DMS 273 (cell line): ENCODE data around the gene LYPD6.
A peak's percentile ranks its signal among the peaks of the same experiment; 100 is the strongest.

ENCODE experiments used
- DNase-seq: peaks from one replicate; lab custom pipeline; 2025; ENCODE audit not compliant: unreplicated experiment; lab: John Stamatoyannopoulos, UW

LYPD6 gene

DNA sequence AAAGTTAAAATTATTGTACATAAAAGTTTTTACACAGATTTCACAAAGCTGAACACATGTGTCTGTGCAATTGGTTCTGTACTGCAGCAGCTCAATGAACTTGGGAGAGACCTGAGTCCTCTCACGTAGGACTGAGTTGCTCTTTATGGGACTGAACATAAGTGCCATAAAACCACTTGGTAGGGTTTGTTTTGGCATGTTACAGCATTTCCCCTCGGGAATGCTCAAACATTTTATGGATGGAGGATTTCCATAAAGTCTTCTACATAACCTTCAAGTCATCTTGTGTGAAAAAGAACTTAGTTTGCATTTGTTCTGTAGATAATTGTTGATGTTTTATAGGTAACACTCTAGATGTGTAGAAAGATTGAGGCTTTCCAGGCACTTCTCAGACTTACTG lies 15.9 kb downstream of the LYPD6 start:
- DNase-seq: no peak

DNA sequence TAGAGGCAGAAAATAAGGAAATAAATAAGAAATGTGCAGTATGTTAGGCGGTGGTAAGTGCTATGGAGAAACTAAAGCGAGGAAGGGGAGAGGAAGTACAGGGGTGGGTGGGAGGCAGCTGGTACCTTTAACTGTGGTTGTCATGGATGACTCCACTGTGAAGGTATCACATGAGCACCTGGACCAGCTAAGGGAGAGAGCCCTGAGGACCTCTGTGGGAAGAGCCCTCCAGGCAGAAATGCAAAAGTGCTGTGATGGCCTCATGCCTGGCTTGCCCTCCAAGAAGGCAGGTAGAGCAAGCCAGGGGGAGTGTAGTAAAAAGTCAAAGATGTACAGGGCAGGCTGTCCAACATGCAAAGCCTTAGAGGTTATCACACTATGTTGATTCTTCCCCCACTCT lies 17.9 kb downstream of the LYPD6 start:
- DNase-seq: no peak

DNA sequence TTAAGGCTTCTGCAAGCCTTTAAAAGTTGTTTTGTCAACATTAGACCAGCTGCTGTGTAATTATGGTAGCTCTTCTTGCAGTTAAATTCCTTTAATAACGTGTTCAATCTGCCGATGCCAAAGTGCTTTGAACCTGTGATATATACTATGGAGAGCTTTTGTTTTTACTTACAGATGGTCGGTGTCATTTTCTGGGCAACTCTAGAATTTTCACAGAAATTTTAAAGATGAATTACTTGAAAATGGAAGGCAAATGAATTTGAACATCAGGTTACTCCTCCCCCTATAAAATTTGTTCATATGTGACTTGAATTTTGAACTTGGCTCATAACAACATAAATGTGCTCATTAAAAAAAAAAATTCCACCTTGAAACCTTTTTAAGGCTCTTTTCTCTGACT lies 23.0 kb downstream of the LYPD6 start:
- peak; percentile 47 for DNase-seq

DNA sequence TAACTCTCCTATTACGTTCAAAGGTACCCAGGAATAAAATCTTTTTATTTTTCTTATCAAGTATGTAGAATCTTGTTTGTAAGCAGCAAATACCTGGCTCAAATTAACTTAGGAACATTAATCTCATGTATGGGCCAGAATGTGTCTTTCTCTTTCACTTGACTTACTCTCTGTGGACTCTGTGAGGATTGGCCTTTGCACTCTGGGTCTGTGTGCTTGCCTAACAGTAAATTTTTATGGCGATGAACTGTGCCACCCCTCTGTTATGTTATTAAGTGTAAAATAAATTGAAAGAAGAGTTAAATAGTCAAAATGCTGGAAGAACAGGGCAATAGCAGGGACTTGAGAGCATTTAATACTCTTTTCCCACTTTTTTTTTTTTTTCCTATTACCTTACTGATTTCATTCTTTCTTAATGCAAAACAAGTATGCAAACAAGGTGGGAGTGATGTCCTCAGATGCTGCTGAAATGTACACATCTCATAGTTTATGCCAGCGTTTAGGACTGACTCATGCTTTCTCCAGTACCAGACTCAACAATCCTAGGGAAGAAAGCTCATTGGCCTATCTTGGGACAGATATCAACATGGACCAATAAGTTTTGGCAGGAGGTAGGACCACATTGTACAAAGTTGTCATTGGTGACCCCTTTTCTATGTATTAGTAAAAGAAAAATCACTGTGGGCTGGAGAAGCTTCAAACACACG lies 25.5 kb downstream of the LYPD6 start:
- no peak for DNase-seq

DNA sequence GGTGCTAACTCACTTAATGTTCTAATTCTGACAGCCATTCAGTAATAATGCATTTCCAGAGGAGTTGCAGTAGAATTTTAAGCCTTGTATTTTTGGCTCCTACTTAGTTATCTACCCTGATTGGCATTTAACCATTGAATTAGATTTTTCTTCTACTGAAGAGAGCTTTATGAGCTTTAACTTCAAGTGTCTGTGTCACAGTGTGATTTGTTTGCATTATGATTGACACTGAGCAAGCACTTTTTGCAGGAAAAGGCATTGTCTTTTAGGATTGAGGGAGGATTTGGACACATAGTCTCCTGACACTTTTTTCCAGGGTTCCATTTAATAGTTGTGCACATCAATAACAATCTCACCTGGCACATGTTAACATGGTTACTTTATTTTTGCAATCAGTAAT lies 26.7 kb downstream of the LYPD6 start:
- no peak for DNase-seq

DNA sequence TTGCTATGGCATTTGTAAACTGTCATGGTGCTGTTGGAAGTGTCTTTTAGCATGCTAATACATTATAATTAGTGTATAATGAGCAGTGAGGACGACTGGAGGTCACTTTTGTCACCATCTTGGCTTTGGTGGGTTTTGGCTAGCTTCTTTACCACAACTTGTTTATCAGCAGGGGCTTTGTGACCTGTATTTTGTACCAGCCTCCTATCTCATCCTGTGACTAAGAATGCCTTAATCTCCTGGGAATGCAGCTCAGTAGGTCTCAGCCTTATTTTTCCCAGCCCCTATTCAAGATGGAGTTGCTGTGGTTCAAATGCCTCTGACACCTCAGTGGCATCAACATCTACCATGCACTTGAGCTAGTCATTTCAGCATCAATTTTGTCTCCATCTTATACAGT lies 29.7 kb downstream of the LYPD6 start:
- no peak for DNase-seq

DNA sequence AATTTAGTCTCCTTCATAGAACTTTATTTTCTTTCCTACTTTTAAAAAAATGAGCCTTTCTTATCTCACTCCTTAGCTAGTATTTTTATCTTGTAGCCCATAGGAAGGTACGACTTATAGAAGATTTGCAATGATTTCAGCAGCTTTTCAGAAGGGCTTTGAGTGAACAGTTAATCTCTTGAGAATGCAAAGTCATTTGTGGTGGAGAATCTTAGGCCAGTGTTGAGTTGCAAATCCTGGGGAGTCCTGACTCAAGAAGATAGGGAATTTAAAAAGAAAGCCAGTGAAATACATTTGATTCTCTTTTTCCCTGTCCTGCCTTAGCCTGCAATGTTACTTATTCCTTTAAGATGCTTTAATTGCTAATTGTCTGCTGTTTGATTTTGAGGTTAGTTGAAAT lies 33.6 kb downstream of the LYPD6 start:
- no peak for DNase-seq

DNA sequence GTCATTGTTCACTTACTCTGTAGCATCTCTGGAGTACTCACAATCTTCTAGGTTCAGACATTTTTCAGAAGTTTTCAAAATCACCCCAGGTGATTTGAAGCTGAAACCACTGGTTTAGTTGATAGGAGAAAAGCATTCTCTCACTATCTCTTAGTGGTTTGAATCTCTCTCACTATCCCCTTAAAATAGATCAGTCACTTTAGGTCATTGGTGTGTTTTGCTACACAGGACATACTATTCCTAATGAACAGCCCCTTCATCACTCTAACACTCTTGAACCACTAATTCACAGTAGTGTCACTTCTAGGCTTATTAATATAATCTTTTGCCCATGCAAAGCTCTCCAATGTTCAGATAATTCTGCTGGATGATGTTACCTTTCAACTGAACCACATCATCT lies 34.5 kb downstream of the LYPD6 start:
- DNase-seq: no peak

DNA sequence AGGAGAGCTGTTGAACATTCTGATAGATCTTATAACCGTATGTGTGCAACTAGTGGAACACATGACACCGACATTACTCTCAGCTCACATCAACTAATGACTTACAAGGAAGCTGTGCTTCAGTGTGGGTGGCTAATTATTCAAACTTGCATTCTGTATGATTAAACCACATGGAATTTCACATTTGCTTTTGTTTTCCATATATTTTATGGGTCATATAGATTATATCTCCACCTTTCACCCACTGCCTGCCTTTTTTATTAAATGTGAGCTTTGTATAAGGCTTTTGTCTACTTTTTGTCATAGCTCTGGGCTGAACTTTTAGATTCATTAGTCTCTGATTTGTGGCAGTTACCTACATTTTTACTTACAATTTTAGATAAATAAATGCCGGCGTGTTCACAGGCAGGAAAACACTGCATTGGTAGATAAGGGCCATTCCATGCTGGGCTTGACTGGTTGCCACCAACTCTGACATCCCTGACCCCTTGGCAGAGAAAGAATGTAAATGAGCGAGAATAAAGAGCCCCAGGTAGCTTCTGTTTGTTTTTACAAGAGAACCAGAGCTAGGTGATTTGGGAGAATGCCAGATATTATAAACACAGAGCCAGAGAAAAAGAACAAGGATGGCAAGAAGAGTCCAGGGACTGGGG lies 35.7 kb downstream of the LYPD6 start:
- DNase-seq: no peak

DNA sequence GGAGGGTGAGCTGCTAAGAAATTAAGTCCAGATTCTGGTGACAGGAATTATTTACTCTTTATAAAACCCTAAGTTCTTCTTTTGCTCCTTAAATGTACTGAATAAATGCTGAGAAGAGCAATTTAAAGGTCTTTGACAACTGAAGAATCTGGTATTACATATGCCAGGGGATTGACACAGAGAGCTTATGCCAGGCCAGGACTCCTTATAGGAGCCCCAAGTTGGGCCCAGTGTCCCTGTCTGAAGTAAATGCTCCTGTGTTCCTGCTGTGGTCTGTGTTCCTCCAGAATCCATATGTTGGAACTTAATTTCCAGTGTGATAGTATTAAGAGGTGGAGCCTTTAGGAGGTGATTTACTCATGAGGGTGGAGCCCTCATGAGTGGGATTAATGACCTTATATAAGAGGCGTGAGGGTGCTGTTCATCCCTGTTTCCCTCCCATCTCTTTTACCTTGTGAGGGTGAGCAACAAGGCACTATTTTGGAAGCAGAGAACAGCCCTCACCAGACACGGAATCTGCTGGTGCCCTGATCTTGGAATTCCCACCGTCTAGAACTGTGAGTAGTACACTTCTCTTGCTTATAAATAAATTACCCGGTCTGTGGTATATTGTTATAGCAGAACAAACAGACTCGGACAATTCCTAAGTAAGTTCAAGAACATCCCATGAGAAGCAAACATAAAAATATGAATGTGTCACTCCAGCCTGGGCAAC lies 39.8 kb downstream of the LYPD6 start:
- DNase-seq: no peak

DNA sequence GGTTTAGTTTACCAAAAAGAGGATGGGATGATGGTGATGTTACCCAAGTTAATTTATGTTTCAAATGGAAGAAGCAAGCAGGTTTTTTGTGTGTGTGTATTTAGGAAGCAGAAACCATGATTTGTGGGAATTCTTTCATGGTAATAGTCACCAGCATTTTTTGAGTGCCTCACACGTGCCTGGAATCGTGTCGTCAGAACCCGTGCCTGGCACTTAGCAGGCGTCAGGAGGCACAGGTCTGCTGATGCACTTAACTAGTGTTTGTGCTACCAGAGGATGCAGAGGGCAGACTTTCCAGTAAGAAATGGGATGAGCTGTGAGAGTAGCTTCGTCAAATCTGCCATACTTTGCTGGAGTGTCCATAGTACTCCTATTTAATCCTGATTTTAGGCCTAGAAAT lies 41.1 kb downstream of the LYPD6 start:
- no peak for DNase-seq

DNA sequence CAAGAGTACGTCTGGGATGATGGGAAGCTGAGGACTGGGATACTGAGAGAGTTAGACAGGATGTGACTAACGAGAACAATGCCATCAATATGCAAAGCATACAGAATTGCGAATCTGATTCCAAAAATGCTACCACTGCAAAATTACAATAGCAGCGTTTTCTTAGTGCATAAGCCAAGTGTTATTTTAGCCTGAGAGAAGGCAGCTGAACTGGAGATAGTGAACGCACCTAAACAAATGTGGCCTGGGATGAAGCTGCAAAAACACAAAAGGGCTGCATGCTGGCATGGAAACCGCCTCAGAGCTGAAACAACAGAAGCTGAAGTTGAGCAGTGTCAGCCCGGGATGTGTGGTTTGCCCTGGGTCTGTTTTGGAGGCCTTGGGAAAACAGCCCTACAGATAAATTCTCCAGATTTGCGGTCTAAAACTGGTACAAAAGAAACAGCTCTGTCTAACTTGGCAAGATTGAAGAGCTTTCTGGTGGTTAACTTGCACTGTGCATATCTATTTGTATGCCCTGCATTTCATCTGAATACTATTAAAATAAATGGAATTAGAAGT lies 45.5 kb downstream of the LYPD6 start:
- DNase-seq: no peak

DNA sequence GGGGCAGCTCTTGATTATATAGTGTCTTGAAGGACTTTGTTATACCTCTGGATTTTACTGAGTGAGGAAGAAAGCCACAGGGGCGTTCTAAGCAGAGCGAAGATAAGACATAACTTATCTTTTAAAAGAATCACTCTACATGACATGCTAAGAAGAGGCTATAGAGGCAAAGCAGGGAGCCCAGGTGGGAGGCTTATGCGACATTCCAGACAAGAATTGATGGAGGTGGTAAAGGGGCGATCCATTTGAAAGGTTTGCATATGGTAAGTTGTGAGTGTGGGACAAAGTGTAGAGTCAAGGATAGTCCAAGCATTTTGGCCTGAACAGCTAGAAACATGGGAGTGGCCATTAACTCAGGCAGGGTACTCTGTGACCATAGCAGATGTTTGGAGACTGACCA lies 49.8 kb downstream of the LYPD6 start:
- DNase-seq: no peak

DNA sequence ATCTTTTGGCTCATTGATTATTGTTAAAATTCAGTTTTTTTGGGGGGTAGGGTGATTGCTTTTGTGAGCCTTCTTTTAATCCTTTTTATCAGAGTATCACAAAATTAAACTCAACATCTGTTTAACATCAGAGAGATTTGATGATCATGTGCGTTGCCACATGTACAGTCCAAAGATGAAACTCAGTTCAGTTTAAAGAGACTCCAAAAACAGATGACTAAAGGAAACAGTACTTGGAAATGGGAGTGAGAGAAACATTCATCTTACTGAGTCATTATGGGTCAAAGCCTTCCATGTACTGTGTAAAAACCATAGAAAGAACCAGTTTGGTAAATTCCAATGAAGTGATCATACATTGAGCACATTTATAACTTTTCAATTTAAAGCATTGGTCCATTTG lies 53.0 kb downstream of the LYPD6 start:
- DNase-seq: no peak

DNA sequence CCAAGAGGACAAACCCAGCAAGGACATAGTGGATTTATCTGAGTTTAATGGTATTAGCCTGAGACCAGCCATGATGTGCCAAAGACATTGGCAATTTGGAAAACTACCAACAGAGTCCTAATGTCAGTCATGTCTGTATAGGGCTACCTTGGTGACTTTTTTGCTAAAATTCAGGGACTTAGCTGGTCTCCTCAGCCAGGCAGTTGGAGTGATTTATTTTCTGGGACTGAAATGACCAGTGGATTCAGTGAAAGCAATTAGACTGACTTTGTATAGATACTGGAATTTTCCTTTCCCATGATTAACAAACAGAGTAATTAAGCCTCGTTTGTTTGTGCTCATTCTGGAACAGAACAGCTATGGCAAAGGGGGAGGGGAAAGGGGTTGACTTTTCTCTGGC lies 55.0 kb downstream of the LYPD6 start:
- no peak for DNase-seq

DNA sequence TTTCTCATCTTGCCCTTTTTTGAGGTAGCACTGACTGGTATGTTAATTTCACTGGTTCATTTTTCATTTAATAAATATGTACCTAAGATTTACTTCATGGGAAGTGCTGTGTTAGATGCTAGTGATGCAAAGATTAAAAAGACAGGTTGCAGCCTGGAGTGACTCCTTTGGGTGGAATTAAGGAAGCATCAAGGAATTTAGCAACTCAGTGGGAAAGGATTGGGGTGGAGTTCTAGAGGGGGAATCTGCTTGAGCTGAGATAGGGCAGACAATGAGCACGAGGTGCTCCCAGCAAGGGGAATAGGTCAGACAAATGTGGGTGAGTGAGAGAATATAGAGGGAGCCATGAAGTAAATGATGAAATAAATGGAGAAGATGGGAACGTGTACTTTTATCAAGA lies 57.0 kb downstream of the LYPD6 start:
- no peak for DNase-seq

DNA sequence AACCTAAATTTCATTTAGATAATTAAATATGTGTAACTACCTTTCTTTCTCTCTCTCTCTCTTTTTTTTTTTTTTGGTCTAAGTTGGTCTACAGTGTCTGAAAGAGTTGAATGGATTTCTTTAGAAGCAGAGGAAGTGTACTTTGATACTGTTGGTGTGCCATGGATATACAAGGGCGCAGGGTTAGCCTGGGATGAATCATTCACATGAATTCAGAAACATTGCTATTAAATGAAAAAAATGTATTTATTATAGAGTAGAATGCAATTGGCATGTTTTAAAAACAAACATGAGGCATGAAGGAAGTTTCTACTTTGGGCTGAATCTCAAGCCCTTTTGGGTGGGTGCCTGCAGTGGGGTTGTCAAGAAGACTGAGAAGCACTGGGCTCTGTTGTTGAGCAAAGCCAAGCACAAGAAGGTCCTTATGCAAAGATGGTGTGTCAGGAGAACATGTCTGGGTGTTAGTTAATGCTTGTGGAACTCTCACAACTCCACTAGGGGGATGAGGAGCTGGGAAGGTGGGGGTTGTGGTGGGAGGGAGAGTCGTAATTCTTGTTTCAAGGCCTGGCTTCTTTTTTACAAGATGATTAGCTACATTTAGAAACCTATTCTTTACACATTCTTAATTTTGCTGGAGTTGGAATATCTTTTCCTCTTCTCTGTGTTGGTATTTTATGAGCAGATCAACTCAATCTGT lies 57.9 kb downstream of the LYPD6 start:
- peak; percentile 43 for DNase-seq

DNA sequence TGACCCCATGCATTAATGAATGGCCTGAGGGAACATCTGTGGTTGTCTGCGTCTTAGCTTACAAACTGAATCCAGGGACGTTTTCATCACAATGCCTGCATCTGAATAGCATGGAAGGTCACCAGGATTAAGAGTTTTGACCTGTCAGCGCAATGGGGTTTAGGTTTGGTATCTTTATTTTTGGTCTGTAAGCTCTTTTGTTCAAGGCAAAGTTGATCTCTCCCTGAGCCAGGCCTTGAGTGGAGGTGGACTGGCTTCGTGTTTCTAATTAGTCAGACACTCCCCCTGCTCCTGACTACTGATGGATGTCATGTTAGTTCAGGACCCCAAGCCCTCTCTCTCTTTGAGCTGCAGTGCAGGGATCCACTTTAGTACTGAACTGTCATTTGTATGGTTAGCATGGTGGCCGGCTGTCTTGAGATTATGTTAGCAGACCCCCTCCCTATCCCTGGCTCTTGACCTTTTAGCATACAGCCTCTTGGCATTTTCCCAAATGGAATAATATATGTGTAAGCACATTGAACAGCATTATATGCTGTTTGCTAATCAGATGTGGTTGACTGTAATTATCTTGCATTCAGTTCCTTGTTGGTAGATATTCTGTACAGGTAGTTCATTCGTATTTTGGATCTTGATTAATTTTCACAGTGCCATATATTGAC lies 59.2 kb downstream of the LYPD6 start:
- DNase-seq: no peak

DNA sequence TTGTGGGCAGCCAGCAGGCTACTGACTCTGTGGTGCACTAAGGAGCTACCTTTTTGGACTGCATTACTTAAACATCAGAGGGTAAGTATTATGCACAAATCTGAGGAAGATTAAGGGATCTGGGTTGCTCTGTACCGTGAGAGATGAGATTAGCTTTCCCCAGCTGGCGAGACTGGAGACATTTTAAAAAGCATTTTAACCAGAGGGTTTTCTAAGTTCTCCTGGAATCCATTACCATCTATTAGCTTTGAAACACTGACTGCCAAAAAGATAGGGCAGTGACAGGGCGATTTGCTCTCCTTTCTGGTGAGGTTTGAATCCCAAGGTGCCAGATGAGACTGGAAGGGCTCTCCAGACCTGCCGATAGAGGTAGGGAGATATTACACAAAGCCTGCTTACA lies 63.2 kb downstream of the LYPD6 start:
- no peak for DNase-seq

DNA sequence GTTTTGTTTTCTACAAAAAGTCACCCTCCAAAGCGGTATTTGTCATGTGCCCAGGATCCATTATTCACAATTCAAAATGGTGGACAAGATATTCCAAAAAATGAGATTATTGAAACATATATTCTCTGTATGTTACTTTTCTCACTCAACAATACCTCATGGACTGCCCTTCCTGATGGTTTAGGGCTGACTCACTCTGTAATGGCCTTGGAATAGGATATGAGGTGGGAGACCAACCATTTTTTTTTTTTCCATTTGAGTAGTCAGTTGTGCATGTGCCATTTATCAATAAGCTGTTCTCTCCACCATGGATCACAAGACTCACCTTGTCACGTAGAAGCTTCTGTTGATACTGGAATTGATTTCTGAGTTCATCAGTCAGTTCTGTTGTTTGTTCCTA lies 64.5 kb downstream of the LYPD6 start:
- no peak for DNase-seq
